Activated CD8-positive, alpha-beta T cell treated with anti-CD3 and anti-CD28 coated beads for 36 hours (primary cell): ENCODE results near the gene SELENOP. TPM values are rescaled to one million over a fixed set of nuclear protein-coding genes. Genes with fewer than 3 reads are reported as not detected.

Experiments used
- ATAC-seq: fragments of 200-7000 bp; cut with Tn5 transposase; one replicate; pipeline ENCODE4 v1.10.0; 2021; ENCODE audit warnings: mild to moderate bottlenecking, moderate library complexity
- CTCF ChIA-PET: fragments of 350-600 bp; sonication (Branson Sonifier 250); formaldehyde crosslinking; loops from one replicate; lab custom pipeline; 2021; ENCODE audit warnings: antibody characterized with exemption; lab: Charles Lee
- POLR2A ChIA-PET: fragments of 350-600 bp; sonication (Branson Sonifier 250); formaldehyde crosslinking; loops from one replicate; lab custom pipeline; 2021; ENCODE audit warnings: antibody characterized with exemption; lab: Charles Lee
- DNase-seq: peaks from one replicate; pipeline ENCODE4 v3.0.0-alpha.2; 2020
- H3K27ac Mint-ChIP-seq: one replicate; pipeline ENCODE4 v1.8.0; 2021; ENCODE audit warnings: mild to moderate bottlenecking, mixed read lengths
- H3K27me3 Mint-ChIP-seq: one replicate; pipeline ENCODE4 v1.8.0; 2021; ENCODE audit warnings: mixed read lengths
- H3K36me3 Mint-ChIP-seq: one replicate; pipeline ENCODE4 v1.8.0; 2021; ENCODE audit warnings: low read depth, mixed read lengths
- H3K4me1 Mint-ChIP-seq: one replicate; pipeline ENCODE4 v1.8.0; 2021; ENCODE audit warnings: low read depth, mixed read lengths
- H3K4me3 Mint-ChIP-seq: one replicate; pipeline ENCODE4 v1.8.0; 2021; ENCODE audit warnings: mild to moderate bottlenecking, moderate library complexity, mixed read lengths
- H3K9me3 Mint-ChIP-seq: one replicate; pipeline ENCODE4 v1.8.0; 2021; ENCODE audit warnings: mixed read lengths
- intact Hi-C: fragments of 100-400 bp; cut with micrococcal nuclease; formaldehyde crosslinking; loops from one replicate; pipeline ENCODE4 v1.10.0; 2022
- total RNA-seq, 2 experiments: library from RNA; stranded (reverse); gene quantifications; one replicate each; pipeline ENCODE4 v1.2.3, GENCODE V29; 2021
- TF ChIP-seq, protein P1 (sequence below): fragments of 200-600 bp; IDR thresholded peaks from one replicate; pipeline ENCODE4 v1.8.0; 2022; ENCODE audit warnings: antibody characterized with exemption, mild to moderate bottlenecking

SELENOP gene
- total RNA-seq, 2 experiments from 2014 or later: not detected

- Mint-ChIP-seq H3K9me3 (no peaks in the 10 kb centered on the region), H3K36me3 (no peaks in the 10 kb centered on the region), H3K27me3 (no peaks in the 10 kb centered on the region), H3K4me1 (peaks cover 10% of the 10 kb centered on the region), H3K27ac (no peak overlapping the region), H3K4me3 (no peak overlapping the region)
- intact Hi-C loops: no loop called here
- TF ChIP-seq, protein P1, sequence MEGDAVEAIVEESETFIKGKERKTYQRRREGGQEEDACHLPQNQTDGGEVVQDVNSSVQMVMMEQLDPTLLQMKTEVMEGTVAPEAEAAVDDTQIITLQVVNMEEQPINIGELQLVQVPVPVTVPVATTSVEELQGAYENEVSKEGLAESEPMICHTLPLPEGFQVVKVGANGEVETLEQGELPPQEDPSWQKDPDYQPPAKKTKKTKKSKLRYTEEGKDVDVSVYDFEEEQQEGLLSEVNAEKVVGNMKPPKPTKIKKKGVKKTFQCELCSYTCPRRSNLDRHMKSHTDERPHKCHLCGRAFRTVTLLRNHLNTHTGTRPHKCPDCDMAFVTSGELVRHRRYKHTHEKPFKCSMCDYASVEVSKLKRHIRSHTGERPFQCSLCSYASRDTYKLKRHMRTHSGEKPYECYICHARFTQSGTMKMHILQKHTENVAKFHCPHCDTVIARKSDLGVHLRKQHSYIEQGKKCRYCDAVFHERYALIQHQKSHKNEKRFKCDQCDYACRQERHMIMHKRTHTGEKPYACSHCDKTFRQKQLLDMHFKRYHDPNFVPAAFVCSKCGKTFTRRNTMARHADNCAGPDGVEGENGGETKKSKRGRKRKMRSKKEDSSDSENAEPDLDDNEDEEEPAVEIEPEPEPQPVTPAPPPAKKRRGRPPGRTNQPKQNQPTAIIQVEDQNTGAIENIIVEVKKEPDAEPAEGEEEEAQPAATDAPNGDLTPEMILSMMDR: no peak
- ATAC-seq (no peak), DNase-seq (no peak)
- POLR2A ChIA-PET: no interaction called here
- CTCF ChIA-PET: interaction anchor here (1.0 kb wide), 1 partner anchor 14 kb away, joined by 3 read pairs; no protein-coding TSS in a partner anchor
Observed at GRCh38 chr5:42753099-42753498, 58.6 kb downstream of the SELENOP start.

DNA sequence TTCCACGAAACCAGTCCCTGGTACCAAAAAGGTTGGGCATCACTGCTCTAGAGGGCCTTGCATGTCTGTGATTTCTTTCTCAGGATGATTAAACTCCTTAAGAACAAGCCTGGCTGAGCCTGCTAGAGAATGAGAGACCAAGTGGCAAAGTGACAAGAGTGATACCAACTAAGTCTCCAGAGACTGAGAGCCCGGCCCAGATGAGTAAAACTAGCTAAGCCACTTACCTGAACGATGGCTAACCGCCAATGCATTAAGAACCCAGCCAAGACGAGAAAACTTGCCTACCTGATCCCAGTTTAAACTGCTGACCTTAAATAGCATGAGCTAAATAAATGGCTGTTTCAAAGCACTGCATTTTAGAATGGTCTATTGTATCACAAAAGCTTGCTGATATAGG is 60.6 kb downstream of the SELENOP start:
- Mint-ChIP-seq H3K9me3 (no peaks in the 10 kb centered on the region), H3K36me3 (no peaks in the 10 kb centered on the region), H3K4me1 (peaks cover 6% of the 10 kb centered on the region), H3K27ac (no peak overlapping the region), H3K27me3 (no peaks in the 10 kb centered on the region), H3K4me3 (no peak overlapping the region)
- CTCF ChIA-PET: interaction anchor here (1.2 to 1.6 kb wide), 2 partner anchors 28 to 693 kb away, joined by 3 to 4 read pairs; no protein-coding TSS in a partner anchor
- TF ChIP-seq, protein P1: no peak
- POLR2A ChIA-PET: interaction anchor here (0.8 kb wide), 1 partner anchor 10 kb away, joined by 3 read pairs; no protein-coding TSS in a partner anchor
- DNase-seq: no peak
- intact Hi-C loops: no loop called here
- no peak for ATAC-seq

DNA sequence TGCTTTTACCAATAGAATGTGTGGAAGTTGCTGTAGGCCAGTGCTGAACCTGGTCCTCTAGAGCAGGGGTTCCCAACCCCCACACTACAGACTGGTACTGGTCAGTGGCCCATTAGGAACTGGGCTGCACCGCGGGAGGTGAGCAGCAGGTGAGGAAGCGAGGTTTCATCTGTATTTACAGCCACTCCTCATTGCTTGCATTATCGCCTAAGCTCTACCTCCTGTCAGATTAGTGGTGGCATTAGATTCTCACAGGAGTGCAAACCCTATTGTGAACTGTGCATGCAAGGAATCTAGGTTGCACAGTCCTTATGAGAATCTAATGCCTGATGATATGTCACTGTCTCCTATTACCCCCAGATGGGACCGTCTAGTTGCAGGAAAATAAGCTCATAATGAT is 61.2 kb downstream of the SELENOP start:
- Mint-ChIP-seq H3K27ac (no peak overlapping the region), H3K9me3 (no peaks in the 10 kb centered on the region), H3K4me3 (no peak overlapping the region), H3K4me1 (peaks cover 6% of the 10 kb centered on the region), H3K27me3 (no peaks in the 10 kb centered on the region), H3K36me3 (no peaks in the 10 kb centered on the region)
- ChIA-PET POLR2A (interaction anchor here (0.8 kb wide), 1 partner anchor 10 kb away, joined by 3 read pairs; no protein-coding TSS in a partner anchor), CTCF (no interaction called here)
- DNase-seq (no peak), ATAC-seq (no peak)
- TF ChIP-seq, protein P1: no peak
- intact Hi-C loops: no loop called here

Other genes with a start within 250 kb of the SELENOP start
- 10 to 100 TPM; 10.1 to 10.8 TPM for gene CCDC152, start 55.1 kb downstream of the SELENOP start, total RNA-seq
- 10 to 100 TPM in 1 of 2 experiments, 1 to 10 TPM in 1; 8.0 to 10.4 TPM for gene ANXA2R, start 228.4 kb upstream of the SELENOP start, total RNA-seq